OCI-M1 (cell line): ENCODE results near the gene SLC41A2.
"Not testable (repeated sequence)": the region's sequence is repeated elsewhere in the genome, so short reads cannot be mapped to it uniquely, and the experiment has no call there.

ENCODE experiments used
- DNase-seq: peaks from one replicate; lab custom pipeline; 2025; lab: John Stamatoyannopoulos, UW

SLC41A2 gene

GRCh38 chr12:104958001-104958804 is at the start of gene SLC41A2:
Gene SLC41A2 (minus strand): TSS chr12:104958290. CDS start chr12:104928527, 29,763 bp downstream.
- peak; percentile 79 for DNase-seq

- no peak for DNase-seq
These were observed 43.4 kb upstream of the SLC41A2 start for GRCh38 chr12:105001476-105001875.

GRCh38 chr12:104999347-104999685 is 41.2 kb upstream of the SLC41A2 start:
- DNase-seq = no peak

GRCh38 chr12:104998423-104999346 is 40.6 kb upstream of the SLC41A2 start:
- no peak for DNase-seq

GRCh38 chr12:104997541-104997940 is 39.5 kb upstream of the SLC41A2 start:
- no peak for DNase-seq

- DNase-seq = no peak
These were observed 36.2 kb upstream of the SLC41A2 start for GRCh38 chr12:104994336-104994735.

- no peak for DNase-seq
These were observed 33.6 kb upstream of the SLC41A2 start for GRCh38 chr12:104991565-104992128.

GRCh38 chr12:104990950-104991349 is 32.9 kb upstream of the SLC41A2 start:
- no peak for DNase-seq

GRCh38 chr12:104986022-104986941 is 28.2 kb upstream of the SLC41A2 start, which contains the start of gene NOPCHAP1:
Gene NOPCHAP1 (plus strand): TSS chr12:104986316. CDS start chr12:104986353, 37 bp downstream.
- peak; percentile 93 for DNase-seq

- peak; percentile 30 for DNase-seq
These were observed 27.1 kb upstream of the SLC41A2 start for GRCh38 chr12:104985206-104985605.

- not testable (repeated sequence) for DNase-seq
These were observed 19.6 kb upstream of the SLC41A2 start for GRCh38 chr12:104977688-104978087.

- DNase-seq = no peak
These were observed 18.6 kb upstream of the SLC41A2 start for GRCh38 chr12:104976703-104977102.

- DNase-seq = no peak
These were observed 17.7 kb upstream of the SLC41A2 start for GRCh38 chr12:104975587-104976343.

- no peak for DNase-seq
These were observed 16.7 kb upstream of the SLC41A2 start for GRCh38 chr12:104974626-104975290.

- no peak for DNase-seq
These were observed 15.2 kb upstream of the SLC41A2 start for GRCh38 chr12:104973250-104973649.

GRCh38 chr12:104971306-104971705 is 13.2 kb upstream of the SLC41A2 start:
- DNase-seq = no peak

- DNase-seq = no peak
These were observed 11.3 kb upstream of the SLC41A2 start for GRCh38 chr12:104969343-104969742.

- no peak for DNase-seq
These were observed 8.6 kb upstream of the SLC41A2 start for GRCh38 chr12:104966677-104967076.

- DNase-seq = no peak
These were observed 6.7 kb upstream of the SLC41A2 start for GRCh38 chr12:104964856-104965205.

- DNase-seq = no peak
These were observed 6.2 kb upstream of the SLC41A2 start for GRCh38 chr12:104964167-104964855.
